Measurements from ENCODE around the gene TTR. TPM values are rescaled to one million over a fixed set of nuclear protein-coding genes. Genes with fewer than 3 reads are reported as not detected.

TTR gene
- total RNA-seq, 2 donors from 2014 or later: 145 to 352 TPM

DNA sequence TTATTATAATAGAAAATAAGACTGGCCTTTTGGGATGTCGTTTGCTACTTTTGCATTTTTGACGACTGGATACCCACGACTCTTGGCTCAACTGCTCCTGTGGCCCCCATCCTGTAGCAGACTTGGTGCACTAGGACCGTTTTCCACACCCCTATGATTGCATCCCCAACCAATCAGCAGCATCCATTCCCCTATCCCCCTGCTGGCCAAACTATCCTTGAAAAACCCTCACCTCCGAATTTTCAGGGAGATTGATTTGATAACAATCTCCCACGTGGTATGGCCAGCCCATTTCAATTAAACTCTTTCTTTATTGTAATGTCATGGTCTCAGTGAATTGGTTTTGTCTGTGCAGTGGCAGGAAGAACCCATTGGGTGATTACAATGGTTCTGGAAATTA lies 37.9 kb upstream of the TTR start:
- intact Hi-C loops (cut with DNase I): loop anchor here (10.0 kb wide), 2 partner anchors 171 to 271 kb away; no protein-coding TSS in a partner anchor
- Histone ChIP-seq H3K27me3 (no peaks in the 10 kb centered on the region), H3K4me1 (no peaks in the 10 kb centered on the region), H3K4me3 (no peak overlapping the region), H3K36me3 (replicated peaks in 1 of 2; ENCODE audit: insufficient read depth in 1 of 2, low read depth in 2 of 2) (no peaks in the 10 kb centered on the region), H3K9me3 (no peaks in the 10 kb centered on the region), H3K27ac (no peak overlapping the region)
- WGBS, 2 donors: 17 to 26% methylated on average over 6 of the region's 6 CpGs
- TF ChIP-seq, protein P1, sequence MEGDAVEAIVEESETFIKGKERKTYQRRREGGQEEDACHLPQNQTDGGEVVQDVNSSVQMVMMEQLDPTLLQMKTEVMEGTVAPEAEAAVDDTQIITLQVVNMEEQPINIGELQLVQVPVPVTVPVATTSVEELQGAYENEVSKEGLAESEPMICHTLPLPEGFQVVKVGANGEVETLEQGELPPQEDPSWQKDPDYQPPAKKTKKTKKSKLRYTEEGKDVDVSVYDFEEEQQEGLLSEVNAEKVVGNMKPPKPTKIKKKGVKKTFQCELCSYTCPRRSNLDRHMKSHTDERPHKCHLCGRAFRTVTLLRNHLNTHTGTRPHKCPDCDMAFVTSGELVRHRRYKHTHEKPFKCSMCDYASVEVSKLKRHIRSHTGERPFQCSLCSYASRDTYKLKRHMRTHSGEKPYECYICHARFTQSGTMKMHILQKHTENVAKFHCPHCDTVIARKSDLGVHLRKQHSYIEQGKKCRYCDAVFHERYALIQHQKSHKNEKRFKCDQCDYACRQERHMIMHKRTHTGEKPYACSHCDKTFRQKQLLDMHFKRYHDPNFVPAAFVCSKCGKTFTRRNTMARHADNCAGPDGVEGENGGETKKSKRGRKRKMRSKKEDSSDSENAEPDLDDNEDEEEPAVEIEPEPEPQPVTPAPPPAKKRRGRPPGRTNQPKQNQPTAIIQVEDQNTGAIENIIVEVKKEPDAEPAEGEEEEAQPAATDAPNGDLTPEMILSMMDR (IDR thresholded peaks at IDR 0.05): no peak
- no peak for TF ChIP-seq POLR2A (IDR thresholded peaks at IDR 0.05)
- DNase-seq (no peak), ATAC-seq (no peak)

DNA sequence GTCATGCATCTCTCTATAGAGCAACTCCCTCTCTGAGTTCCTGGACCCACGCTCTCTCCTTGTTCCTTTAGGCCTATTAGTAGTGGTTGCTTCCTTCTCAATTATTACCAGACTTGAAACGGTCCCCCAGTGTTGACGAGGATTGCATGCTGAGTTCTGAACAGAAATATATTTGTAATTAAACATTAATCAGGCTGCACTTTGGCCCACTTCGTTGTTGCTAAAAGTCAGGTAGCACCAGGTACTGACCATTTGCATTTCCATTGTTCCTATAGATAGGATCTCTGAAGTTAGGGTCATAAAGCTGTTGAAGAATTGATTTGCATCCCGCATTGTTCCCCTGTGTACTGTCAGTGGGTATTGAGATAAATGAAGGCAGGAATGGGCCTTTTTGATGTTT lies 36.9 kb upstream of the TTR start:
- intact Hi-C loops (cut with DNase I): loop anchor here (10.0 kb wide), 2 partner anchors 170 to 270 kb away; no protein-coding TSS in a partner anchor
- Histone ChIP-seq H3K36me3 (replicated peaks in 1 of 2; ENCODE audit: insufficient read depth in 1 of 2, low read depth in 2 of 2) (no peaks in the 10 kb centered on the region), H3K27ac (no peak overlapping the region), H3K27me3 (no peaks in the 10 kb centered on the region), H3K9me3 (no peaks in the 10 kb centered on the region), H3K4me3 (no peak overlapping the region), H3K4me1 (no peaks in the 10 kb centered on the region)
- 41 to 45% methylated on average over 5 of the region's 5 CpGs for WGBS, 2 donors
- TF ChIP-seq POLR2A (IDR thresholded peaks at IDR 0.05): no peak
- DNase-seq (no peak), ATAC-seq (no peak)

DNA sequence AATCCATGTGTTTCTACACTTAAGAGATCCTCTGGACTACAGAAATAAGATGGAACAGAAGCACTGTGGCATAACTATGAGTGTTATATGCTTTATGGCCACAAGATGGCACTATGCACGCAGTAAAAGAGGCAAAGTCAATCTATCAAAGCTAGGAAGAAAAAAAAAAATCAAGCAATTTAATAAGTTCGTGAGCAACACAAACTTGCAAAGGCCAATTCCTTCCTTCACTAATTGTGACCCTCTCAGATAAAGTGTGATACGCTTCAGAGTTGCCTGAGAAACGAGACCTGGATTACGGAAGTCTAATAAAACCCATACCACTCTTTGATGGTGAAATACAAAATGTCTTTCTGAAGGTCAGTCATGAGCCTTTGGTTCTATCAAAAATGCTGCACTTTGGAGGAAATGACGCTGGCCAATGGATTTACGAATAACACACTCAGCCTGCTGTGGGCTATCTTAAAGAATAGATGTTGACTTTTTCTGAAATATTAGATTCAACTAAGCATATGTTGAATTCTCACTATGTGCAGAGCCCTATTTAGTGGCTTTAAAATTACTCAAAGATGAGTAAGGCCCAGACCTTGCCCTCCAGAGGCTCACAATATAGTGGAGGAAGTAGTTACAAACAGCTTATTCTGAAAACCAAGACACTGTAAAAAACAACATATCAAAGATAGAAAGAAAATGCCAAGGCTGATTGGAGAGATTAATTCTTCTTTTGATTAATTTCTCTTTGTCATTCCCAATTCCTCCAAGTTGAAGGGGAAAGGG lies 35.5 kb upstream of the TTR start:
- Histone ChIP-seq H3K27me3 (no peaks in the 10 kb centered on the region), H3K4me3 (no peak overlapping the region), H3K4me1 (no peaks in the 10 kb centered on the region), H3K36me3 (replicated peaks in 1 of 2; ENCODE audit: insufficient read depth in 1 of 2, low read depth in 2 of 2) (no peaks in the 10 kb centered on the region), H3K27ac (no peak overlapping the region), H3K9me3 (no peaks in the 10 kb centered on the region)
- WGBS, 2 donors: 2 to 3% methylated on average over 7 of the region's 7 CpGs
- peak; percentile 89 for ATAC-seq
- intact Hi-C loops (cut with DNase I): loop anchor here (10.0 kb wide), 2 partner anchors 169 to 269 kb away; no protein-coding TSS in a partner anchor
- no peak for TF ChIP-seq POLR2A (IDR thresholded peaks at IDR 0.05)
- TF ChIP-seq, protein P1 (IDR thresholded peaks at IDR 0.05): peak; percentile 53 to 93 (median 84)
- peak; percentile 48 to 74 (median 54) for DNase-seq

DNA sequence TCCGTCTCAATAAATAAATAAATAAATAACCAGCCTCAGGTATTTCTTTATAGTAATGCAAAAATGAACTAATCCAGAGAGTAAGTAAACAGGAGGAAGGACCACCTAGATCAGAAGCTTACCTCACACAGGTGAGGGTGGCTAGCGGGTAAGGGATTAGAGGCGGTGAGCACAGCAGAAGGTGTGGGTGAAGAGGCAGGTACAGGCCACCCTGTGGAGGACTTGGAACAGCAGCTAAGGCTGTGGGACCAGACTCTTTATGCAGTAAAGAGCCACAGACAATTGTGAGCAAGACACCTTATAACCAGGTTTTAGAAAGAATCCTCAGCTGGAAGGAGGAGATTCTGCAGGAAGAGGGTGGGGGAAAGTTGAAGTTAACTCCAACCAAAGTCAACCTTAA lies 34.2 kb upstream of the TTR start:
- ATAC-seq (no peak), DNase-seq (no peak)
- Histone ChIP-seq H3K9me3 (no peaks in the 10 kb centered on the region), H3K36me3 (replicated peaks in 1 of 2; ENCODE audit: insufficient read depth in 1 of 2, low read depth in 2 of 2) (no peaks in the 10 kb centered on the region), H3K4me3 (no peak overlapping the region), H3K27me3 (no peaks in the 10 kb centered on the region), H3K4me1 (no peaks in the 10 kb centered on the region), H3K27ac (no peak overlapping the region)
- intact Hi-C loops (cut with DNase I): loop anchor here (10.0 kb wide), 2 partner anchors 167 to 267 kb away; no protein-coding TSS in a partner anchor
- 92 to 96% methylated on average over 3 of the region's 3 CpGs for WGBS, 2 donors
- no peak for TF ChIP-seq POLR2A (IDR thresholded peaks at IDR 0.05)
- TF ChIP-seq, protein P1 (IDR thresholded peaks at IDR 0.05): no peak

DNA sequence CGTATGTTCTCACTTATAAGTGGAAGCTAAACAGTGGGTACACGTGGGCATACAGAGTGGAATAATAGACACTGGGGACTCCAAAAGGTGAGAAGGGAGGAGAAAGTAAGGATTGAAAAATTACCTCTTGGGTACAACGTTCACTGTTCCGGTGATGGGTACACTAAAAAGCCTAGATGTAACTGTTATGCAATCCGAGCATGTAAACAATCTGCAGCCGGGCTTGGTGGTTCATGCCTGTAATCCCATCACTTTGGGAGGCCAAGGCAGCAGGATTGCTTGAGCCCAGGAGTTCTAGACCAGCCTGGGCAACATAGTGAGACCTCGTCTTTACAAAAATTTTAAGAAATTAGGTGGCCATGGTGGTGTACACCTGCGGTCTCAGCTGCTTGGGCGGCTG lies 33.1 kb upstream of the TTR start:
- no peak overlapping the region for H3K27ac ChIP-seq
- no peaks in the 10 kb centered on the region for H3K9me3 ChIP-seq
- peaks cover 8% of the 10 kb centered on the region for H3K4me1 ChIP-seq
- DNase-seq: no peak
- no peaks in the 10 kb centered on the region for H3K27me3 ChIP-seq
- 57 to 61% methylated on average over 9 of the region's 9 CpGs for WGBS, 2 donors
- no peak overlapping the region for H3K4me3 ChIP-seq
- no peak for ATAC-seq
- intact Hi-C loops (cut with DNase I): loop anchor here (10.0 kb wide), 2 partner anchors 166 to 266 kb away; no protein-coding TSS in a partner anchor
- TF ChIP-seq, protein P1 (IDR thresholded peaks at IDR 0.05): no peak
- no peak for TF ChIP-seq POLR2A (IDR thresholded peaks at IDR 0.05)
- no peaks in the 10 kb centered on the region for H3K36me3 ChIP-seq (replicated peaks in 1 of 2; ENCODE audit: insufficient read depth in 1 of 2, low read depth in 2 of 2)
